ENCODE results near the gene SAMD4A.
"Not testable (repeated sequence)": the region's sequence is repeated elsewhere in the genome, so short reads cannot be mapped to it uniquely, and the experiment has no call there.

Gene SAMD4A

DNA sequence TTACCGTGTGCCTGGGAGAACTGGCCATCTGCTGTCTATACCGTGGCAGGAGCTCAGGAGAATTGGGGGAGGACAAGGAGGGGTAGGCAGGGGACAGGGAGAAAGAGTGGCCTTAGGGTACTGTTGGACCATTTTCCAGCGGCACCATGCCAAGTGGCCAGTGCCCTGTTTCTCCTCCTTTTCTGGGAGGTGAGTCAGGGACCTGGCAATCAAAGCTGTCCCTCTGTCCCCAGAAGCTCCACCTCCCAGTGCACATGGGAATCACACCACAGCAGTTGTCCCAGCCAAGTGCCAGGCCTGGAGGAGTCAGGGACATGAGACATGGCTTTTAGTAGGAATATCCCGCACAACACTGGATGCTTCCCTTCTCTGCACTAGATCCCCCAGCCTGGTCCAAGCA is 217.7 kb downstream of the SAMD4A start:
- DNase-seq (ENCODE audit: low spot score), result no peak

DNA sequence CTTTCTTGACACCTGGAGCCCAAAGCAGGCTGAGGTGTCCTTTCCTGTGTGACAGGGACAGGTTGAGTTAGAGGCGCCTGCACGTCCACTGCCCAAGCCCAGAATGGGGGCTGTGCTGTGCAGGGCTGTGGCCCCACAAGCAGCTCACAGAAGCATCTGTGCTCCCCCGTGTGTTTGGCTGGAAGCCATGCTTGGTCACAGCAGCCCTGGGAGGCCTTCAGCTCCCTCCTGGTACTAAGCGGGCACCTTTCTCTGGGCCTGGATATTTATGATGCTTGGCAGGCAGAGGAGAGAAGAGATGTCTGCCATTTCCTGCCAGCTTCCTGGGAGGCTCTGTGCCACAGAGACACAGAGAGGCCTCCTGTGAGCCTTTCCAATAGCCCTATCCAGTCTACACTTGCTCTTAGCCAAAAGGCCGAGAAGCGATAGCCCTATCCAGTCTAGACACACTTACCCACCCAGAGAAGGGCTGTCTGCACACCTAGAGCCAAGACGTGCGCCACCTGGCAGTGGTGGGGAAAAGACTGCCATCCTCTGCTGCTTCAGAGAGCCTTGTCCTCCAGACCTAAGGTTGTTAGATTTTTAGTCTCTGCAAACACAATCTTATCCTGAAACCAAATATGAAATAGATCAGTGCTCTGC is 218.3 kb downstream of the SAMD4A start:
- no peak for DNase-seq (ENCODE audit: low spot score)

DNA sequence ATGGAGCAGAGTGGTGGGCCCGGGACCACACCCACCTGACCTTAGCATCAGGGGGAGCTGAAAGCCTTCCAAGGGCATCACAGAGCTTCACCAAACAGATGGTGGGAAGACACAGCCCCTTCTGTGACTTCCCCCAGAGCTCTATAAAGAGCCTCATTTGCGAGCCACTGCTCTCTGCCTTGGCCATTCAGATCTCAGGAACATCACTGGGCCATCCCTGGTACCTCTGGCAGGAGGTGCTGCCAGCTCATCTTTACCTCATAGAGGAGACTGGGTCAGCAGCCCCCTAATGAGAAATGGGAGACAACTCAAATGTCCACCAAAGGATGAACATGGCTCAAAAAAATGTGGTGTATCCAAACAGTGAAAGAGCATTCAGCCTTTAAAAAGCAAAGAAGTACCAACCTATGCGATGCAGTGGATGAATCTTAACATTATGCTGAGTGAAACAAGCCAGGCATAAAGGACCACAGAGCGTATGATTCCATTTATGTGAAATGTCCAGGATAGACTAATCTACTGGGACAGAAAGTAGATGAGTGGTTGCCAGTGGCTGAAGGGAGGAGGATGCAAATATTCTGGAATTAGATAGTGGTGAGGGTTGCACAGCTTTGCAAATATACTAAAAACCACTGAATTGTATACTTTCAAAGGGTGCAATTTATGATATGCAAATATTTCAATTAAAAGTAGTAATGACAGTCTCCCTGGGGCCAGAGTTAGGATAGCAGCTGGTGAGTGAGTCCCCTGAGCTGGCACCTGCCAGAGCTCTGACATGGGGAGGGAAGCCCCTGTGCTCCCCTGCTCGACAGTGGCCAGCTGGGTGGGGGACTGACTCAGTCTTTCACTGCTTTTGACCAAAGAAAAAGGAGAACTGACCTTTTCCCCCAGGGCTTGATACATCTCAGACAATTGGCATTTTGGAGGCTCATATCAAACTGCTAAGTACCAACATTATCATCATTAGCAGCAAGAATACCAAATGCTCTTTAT is 219.1 kb downstream of the SAMD4A start:
- DNase-seq (ENCODE audit: low spot score), result no peak

DNA sequence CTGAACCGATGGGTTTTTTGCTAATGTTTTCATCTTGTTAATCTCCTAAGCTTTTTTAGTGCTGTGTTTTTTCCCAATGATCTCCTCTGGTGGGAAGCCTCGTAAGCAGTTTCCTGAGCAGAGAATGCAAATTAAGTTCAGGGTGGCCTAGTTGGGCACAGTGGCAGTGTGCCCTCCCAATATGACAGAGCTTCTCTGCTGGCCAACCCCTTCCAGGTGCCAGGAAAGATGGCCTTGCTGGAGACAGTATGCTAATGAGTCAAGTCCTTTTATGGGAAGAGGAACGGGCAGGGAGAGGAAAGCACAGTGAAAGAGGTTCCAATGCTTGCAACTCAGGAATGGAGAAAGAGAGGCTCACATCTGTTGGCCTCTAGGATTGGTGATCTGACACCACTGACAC is 219.9 kb downstream of the SAMD4A start:
- no peak for DNase-seq (ENCODE audit: low spot score)

DNA sequence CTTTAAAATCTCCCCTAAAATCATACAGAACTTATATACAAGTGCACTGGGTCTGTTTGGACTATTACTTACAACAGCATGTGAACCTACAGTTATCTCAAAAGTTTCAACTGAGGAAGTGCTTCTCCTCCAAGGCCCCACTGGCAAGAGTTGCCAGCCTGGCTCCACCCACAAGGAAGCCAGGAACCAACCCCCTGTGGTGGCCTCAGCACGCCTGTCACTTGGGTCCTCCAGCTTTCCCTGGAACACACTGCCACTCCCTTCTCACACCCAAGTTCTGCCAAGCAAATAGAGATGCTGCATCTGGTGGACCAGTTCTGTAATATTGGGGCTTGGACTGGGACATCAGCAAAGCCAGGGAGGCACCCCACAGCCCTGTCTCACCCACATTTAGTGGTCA is 220.3 kb downstream of the SAMD4A start:
- no peak for DNase-seq (ENCODE audit: low spot score)

DNA sequence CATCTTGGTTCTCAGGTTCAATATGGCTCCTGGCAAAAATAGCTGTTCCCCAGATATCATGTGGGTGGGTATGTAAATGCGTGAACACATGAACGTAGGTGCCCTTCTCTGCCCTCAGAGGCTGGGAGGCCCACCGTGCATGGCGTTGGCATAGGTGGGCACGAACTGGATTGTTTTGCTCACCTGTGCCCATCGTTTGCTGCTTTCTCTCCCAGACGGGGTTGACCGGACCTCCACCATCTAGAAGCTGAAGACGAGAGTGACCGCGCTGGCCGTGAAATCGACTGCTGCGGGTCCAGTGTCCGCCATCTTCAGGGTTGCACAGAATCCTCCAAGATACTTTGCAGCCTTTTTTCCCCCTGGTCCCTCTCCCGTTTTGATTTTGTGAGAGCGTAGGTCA is 221.8 kb downstream of the SAMD4A start:
- no peak for DNase-seq (ENCODE audit: low spot score)

DNA sequence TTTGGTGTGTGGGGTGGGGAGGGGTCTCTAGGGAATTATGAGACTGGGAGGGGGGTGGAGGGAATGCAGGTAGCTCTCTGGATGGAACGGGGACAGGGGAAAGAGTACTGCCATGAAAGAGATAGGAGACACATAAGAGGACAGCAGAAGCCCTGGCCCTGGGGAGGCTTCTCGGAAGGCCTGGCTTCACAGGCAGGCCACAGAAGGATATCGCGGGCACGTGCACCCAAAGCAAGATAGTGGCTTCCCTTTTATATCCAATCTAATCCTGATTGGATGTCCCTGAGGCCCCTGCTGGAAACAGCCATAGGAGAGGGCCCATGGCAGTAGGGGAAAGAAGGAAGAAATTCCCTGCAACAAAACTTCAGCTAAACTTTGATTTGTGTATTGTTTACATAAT is 222.2 kb downstream of the SAMD4A start:
- no peak for DNase-seq (ENCODE audit: low spot score)

DNA sequence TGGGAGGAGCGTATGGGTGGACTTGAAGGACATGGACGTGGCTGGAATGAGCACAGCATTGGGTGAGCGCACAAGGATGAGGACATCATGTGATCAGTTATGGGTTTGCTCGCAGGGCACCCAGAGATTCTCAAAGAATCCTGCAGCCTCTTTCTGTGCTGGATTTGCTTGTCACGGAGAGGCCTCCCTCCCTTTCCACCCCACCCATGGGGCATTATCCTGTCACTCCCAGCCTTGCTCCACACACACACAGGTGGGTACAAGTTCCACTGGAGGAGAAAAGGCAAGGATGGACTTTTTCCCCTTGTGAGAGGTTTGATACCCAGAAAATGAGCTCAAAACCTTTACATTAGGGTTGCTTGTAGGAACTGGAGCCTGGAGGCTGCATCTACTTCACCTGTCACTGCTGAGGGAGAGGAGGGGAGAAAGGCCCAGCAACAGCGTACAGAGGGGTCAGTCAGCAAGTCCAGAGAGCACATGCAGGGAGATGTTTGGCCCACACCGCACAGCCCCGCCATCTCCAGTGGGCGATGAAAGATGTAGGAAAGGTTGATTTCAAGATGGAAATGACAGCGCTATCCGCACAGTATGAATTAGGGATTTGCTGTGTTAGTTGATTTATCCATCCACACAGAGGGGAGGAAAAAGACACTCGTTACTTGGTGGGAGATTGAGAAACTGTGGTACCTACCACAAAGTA is 223.0 kb downstream of the SAMD4A start:
- no peak for DNase-seq (ENCODE audit: low spot score)

DNA sequence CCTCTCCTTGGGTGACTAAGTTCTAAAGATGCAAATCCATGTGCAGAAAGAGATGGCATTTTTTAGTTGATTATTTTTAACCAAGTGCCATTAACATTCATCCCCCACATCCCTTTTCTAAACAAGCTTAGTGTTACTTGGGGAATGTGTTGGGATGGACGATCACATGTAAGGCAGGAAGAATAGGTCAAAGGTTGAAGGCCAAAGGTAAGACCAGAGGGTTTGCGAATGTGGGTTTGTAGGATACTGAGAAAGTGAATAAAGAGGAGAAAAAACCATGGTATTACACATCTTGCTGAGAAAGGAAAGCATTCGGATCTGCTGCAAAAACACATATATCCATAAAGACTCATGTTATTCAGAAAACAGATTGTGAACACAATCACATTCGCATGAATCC is 224.1 kb downstream of the SAMD4A start:
- no peak for DNase-seq (ENCODE audit: low spot score)

DNA sequence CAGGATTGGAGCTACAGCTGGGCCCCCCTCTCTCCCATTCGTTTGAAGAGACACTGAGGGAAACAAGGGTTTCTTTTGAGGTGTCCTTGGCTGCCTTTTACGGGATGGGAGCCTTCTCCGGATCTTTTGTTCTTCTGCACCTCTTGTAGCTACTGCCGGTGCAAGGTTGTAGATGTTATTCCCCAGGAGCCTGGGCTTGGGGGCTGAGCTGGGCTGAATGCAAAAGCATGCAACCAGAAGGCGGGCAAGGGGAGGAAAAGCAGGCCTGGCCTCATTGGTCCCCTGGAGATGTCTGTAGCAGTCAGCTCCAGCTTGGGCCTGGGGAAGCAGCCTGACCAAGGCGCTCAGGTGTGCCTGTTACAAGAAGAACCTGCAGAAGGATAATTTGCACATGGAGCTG is 225.4 kb downstream of the SAMD4A start:
- DNase-seq (ENCODE audit: low spot score), result no peak

DNA sequence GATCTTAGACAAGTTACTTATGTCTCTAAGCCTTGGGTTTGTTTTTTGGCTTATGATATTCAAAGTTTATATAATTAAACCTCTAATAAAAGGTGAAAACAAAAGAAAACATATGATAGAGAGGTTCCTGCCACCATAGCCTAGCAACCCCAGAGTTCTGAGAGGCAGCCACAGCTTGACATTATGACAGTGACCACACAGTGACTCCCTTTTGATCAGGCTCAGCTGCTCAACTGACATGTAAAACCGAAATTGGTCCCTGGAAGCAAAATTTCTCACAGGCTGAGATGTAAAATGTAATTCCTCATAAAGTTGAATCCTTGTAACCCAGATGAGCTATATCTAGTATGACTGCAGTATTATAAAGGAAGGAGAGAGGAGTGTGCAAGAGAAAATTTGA is 227.2 kb downstream of the SAMD4A start:
- DNase-seq (ENCODE audit: low spot score), result no peak

DNA sequence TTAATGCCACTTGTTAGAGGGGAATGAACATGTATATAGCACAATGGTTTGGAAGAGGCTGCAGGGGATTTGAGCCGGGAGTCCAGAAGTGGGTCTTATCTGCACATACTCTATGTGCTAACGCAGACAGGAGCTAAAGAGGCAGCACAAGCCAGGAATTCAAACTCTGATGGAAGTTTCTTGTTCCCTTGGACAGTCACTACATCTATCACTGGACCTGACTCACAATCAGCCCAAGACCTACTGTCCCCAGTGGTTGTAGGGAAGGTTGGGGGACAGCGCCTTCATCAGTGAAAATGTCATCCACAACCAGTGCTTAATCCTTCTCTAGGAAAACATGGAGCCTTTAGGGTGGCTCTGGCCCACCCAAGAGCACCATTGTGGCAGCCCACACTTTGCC is 227.9 kb downstream of the SAMD4A start:
- no peak for DNase-seq (ENCODE audit: low spot score)

DNA sequence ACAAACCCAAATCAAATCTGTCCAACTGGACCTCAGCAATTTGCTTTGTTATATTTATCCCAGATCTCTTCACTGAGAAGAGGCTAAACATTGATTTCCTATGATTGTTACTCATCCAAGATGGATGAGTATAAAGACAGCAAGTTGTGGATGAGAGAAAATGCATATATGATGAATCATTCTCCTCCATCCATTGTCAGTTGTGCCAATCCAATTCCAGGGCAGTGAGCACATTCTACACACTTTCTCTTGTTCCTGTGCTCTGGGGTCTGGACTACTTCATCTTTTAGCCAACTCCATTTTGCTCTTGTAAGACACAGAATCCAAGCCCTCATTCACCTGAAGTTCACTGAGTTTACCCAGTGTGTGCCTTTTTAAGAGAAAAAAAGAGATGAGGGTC is 230.0 kb downstream of the SAMD4A start:
- DNase-seq (ENCODE audit: low spot score), result no peak

DNA sequence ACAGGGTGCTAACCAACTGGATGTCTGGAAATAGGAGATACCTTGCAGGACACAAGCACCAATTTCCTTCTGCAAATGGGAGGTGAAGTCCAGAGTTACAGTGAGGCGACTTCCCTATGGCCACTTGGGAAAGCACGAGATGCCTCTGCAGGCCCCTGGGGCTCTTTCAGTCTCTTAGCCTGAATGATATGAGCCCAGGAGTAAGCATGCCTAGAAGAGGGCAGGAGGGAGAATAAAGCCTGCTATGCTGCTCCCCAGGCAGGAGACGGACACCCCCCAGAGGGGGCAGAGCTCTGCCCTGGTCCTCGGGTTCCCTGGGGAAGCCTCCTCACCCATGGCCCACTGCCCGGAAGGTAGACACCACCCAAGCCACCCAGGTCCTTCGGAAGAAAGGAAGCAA is 230.6 kb downstream of the SAMD4A start:
- DNase-seq (ENCODE audit: low spot score), result no peak

DNA sequence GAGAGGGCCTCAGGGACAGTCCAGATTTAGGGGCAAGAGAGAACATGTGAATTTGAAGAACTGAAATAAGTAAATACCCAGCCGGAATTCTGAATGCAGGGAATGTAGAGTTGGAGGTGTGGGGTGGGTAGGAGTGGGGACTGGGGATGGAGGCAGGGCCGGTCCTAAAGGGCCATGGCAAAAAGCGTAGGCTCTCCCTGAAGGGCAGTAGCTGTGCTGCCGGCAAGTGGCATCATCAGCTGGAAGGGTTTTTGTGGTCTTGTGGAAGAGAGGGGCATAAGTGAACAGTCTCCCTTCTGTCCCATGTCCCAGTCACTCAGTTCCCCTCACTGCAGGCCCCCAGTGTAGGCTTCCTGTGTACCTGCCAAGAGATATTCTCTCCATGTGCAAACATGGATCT is 231.1 kb downstream of the SAMD4A start:
- DNase-seq (ENCODE audit: low spot score), result no peak

DNA sequence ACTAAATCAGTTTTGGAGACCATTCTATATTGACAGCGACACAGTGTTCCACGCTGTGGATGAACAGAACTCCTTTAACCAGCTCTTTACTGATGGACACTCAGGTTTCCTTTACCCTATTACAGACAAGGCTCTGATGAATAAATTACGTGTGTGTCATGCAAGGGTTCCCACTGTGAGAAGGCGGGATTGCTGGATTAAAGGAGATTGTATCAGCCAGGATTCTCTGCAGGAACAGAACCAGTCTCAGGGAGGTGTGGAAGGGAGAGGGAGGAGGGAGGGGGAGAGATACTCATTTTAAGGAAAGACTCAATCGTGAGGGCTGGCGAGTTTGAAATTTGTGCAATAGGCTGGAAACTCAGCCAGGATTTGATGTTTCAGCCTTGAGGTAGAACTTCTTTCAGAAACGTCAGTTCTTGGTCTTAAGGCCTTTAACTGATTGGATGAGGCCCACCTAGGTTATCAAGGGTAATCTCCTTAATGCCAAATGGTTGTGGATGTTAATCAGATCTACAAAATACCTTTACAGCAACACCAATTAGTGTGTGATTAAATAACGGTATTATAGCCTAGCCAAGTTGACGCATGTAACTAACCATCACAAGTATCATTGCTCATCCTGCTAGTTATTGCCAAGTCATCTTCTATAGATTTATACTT is 231.7 kb downstream of the SAMD4A start:
- no peak for DNase-seq (ENCODE audit: low spot score)

DNA sequence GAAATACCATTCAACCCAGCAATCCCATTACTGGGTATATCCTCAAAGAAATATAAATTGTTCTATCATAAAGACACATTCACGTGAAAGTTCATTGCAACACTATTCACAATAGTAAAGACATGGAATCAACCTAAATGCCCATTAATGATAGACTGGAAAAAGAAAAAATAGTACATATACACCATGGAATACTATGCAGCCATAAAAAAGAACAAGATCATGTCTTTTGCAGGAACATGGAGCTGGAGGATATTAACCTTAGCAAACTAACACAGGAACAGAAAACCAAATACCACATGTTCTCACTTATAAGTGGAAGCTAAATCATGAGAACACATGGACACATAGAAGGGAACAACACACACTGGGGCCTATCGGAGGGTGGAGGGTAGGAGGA is 234.6 kb downstream of the SAMD4A start:
- DNase-seq (ENCODE audit: low spot score), result not testable (repeated sequence)

DNA sequence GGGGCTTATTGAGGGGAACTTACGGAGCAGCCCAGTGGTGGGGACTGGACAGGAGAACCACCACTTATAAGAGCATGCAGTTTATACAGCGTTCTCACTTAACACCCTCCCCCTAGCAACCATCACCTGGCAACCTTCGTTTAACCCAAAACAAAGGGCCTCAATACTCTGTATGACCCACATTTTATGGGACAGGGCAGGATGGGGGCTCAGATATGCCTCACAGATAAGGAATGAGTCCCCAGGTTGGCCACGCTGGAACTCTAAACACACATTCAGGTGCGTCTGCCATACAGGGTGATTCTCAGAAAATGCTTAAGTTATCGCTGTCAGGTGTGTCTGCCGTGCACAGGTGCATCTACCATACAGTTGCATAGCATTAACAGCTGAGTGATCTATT is 236.5 kb downstream of the SAMD4A start:
- no peak for DNase-seq (ENCODE audit: low spot score)

DNA sequence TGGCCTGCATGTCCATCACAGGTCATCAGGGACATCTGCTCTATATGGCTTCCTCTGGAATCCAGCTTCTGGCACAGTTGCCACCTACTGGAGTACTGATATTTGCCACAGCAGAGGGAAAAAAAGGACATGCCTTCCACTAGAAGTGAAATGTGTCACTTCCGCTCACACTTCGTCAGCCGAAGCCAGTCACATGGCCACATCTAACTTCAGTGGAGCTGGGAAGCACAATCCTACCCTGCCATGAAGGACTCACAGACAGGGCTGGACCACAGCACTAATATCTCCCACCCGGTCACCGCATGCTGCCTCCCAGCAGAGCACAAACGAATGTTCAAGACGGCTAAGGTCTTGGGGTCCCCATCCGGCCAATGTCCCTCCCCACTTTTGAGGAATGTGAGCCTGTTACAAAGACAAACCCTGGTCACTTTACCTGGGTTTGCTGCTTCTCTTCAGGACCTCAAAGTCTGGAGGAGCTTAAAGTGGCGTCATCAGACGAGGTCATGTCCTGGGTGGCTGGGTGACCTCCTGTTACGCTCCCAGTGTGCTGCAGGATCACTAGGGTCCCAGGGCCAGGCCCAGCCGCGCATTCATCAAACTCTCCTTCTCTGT is 237.1 kb downstream of the SAMD4A start:
- no peak for DNase-seq (ENCODE audit: low spot score)

DNA sequence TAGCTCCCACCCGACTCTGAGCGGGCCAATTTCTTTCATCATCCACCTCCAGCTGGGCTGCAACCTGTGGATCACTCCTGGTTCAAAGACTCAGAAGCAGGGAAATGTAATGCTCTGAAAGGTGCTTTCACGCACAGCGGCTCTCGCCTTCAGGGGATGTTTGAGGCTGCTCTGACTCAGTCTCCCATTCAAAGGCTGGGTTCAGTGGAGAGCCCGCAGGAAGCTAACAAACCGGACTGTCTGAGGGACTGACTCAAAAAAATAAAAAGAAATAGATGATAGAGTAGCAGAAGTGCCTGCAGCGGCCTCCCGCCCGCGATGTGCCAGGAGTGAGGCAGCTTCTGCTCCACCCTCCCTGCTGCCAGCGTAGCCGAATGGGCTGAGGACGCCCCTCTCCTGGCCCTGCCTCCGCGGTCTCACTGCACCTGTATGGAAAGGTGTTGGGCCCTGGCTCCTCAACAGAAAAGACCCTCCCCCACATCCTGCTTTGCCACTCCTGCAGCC is 237.7 kb downstream of the SAMD4A start:
- no peak for DNase-seq (ENCODE audit: low spot score)

DNA sequence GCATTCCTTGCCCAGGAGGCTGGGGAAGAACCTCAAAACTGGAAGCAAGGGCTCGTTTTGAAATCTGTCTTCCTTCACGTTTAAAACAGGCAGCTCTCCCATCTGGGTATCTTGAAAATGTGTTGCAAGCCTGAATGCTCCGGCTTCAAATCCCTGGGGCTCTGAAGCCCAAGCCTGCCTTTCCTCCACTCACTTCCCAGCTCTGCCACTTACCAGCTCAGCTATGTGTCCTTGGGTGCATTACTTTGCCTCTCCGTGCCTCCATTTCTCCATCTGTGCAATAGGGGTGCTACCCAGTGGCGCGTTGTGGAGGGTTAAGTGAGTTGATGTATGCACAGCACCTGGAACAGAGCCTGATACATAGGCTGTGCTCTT is 238.1 kb downstream of the SAMD4A start:
- DNase-seq (ENCODE audit: low spot score), result no peak

Data from putamen (tissue), 1 donor.